ENCODE measurements around the gene SRCIN1. TPM values are rescaled to one million over a fixed set of nuclear protein-coding genes. Genes with fewer than 3 reads are reported as not detected.

Gene SRCIN1
- total and polyA plus RNA-seq, 12 donors = 0.27 to 3.2 (median 1.2) TPM

- no peak for DNase-seq
- peaks cover 0 to 52% (median 23%) of the 10 kb centered on the region in 7 donors for H3K27me3 ChIP-seq
- intact Hi-C loops (cut with DNase I) = no loop called here
Observed at GRCh38 chr17:38617074-38617860, 11.5 kb upstream of the SRCIN1 start.

DNA sequence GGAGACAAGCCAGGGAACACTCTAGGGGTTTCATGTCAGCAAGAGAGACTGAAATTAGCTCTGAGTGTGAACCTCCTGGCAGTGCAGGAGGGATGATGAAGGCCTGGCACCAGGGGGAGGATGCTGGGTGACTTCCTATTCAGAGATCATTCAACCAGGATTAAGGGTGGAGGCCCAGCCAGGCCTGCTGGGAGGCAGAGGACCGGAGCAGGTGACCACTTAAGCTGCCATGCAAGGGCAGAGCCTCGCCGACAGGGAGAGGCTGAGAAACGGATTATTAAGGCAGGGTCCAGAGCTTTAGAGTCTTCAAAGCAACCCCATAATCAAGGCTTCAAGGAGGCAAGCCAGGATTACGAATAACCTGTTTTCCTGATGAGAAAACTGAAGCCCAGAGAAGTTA is 10.6 kb upstream of the SRCIN1 start:
- ATAC-seq (no peak), DNase-seq (no peak)
- Histone ChIP-seq H3K27ac (no peak overlapping the region), H3K36me3 (no peaks in the 10 kb centered on the region), H3K9me3 (peaks cover 0 to 9% (median 5%) of the 10 kb centered on the region in 11 donors), H3K4me3 (no peak overlapping the region), H3K27me3 (peaks cover 0 to 54% (median 26%) of the 10 kb centered on the region in 7 donors), H3K4me1 (no peaks in the 10 kb centered on the region)
- WGBS, 2 donors = 76 to 78% methylated on average over 5 of the region's 5 CpGs
- intact Hi-C loops (cut with DNase I) = no loop called here
- TF ChIP-seq, protein P1, sequence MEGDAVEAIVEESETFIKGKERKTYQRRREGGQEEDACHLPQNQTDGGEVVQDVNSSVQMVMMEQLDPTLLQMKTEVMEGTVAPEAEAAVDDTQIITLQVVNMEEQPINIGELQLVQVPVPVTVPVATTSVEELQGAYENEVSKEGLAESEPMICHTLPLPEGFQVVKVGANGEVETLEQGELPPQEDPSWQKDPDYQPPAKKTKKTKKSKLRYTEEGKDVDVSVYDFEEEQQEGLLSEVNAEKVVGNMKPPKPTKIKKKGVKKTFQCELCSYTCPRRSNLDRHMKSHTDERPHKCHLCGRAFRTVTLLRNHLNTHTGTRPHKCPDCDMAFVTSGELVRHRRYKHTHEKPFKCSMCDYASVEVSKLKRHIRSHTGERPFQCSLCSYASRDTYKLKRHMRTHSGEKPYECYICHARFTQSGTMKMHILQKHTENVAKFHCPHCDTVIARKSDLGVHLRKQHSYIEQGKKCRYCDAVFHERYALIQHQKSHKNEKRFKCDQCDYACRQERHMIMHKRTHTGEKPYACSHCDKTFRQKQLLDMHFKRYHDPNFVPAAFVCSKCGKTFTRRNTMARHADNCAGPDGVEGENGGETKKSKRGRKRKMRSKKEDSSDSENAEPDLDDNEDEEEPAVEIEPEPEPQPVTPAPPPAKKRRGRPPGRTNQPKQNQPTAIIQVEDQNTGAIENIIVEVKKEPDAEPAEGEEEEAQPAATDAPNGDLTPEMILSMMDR (IDR thresholded peaks at IDR 0.05) = no peak

More at GRCh38 chr17:38617074-38617860, 11.5 kb upstream of the SRCIN1 start:
- no peak overlapping the region for H3K4me3 ChIP-seq
- no peaks in the 10 kb centered on the region for H3K4me1 ChIP-seq
- WGBS, 2 donors = 74 to 75% methylated on average over 19 of the region's 19 CpGs
- TF ChIP-seq, protein P1 (IDR thresholded peaks at IDR 0.05) = no peak
- H3K36me3 ChIP-seq = no peaks in the 10 kb centered on the region
- no peak for ATAC-seq
- peaks cover 0 to under 1% (median 0%) of the 10 kb centered on the region in 11 donors for H3K9me3 ChIP-seq
- H3K27ac ChIP-seq = no peak overlapping the region

DNA sequence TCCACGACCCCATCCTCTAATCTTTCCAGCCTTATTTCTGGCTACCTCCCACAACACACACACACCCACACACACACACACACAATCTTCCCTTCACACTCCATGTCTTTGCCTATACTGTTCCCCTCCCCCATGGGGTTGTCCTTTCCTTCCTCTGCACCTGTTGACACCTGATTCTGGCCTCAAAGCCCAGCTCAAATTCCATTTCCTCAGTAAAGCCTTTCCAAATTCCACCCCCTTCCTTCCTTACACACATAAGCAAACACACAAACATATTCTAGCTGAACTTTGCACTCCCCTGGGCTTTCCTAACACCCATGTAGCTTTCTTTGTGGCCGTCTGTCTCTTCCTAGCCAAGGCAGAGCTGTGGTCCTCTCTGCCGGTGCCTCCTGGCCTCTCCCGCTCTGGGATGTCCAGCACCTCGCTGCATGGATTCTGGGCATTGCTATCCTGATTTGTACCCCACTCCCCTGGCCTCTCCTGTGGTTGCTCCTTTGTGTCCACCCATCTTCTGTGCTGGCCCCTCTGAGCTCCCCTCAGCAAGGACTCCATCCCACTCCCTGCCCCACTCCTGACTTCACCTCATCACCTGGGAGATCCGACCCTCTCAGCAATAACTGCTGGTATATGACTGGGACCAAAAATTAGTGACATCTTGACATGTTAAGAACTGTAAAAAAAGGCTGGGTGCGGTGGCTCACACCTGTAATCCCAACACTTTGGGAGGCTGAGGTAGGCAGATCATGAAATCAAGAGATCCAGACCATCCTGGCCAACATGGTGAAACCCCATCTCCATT is 8.4 kb upstream of the SRCIN1 start:
- Histone ChIP-seq H3K27me3 (peaks cover 0 to 54% (median 34%) of the 10 kb centered on the region in 7 donors), H3K27ac (no peak overlapping the region), H3K9me3 (peaks cover 0 to 10% (median 5%) of the 10 kb centered on the region in 11 donors), H3K4me3 (no peak overlapping the region), H3K4me1 (no peaks in the 10 kb centered on the region), H3K36me3 (no peaks in the 10 kb centered on the region)
- TF ChIP-seq, protein P1 (IDR thresholded peaks at IDR 0.05) = no peak
- DNase-seq = no peak
- ATAC-seq = no peak
- WGBS, 2 donors = 74 to 77% methylated on average over 7 of the region's 7 CpGs
- intact Hi-C loops (cut with DNase I) = no loop called here

DNA sequence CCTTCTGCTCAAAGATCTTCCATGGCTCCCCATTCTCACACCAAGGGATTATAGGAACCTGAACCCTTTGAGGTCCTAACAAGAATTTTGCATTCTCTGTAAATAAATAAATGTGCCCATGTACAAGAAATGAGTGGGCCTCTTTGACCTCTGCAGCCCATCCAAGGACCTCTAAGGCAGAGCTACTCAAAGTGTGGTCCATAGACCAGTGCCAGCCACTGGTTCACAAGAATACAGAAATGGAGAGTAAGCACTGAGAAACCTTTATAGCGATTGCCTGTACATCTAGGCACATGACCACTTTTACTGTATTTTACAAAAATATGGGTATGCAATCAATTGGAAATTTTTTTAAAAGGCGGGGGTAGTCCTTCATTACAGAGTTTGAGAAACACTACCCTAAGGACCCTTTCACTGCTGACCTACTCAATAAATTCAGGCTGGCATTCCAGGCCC is 7.8 kb upstream of the SRCIN1 start:
- ATAC-seq = no peak
- 88 to 91% methylated on average over 2 of the region's 2 CpGs for WGBS, 2 donors
- no peaks in the 10 kb centered on the region for H3K36me3 ChIP-seq
- intact Hi-C loops (cut with DNase I) = no loop called here
- peaks cover 0 to 10% (median 5%) of the 10 kb centered on the region in 11 donors for H3K9me3 ChIP-seq
- no peak overlapping the region for H3K4me3 ChIP-seq
- no peak overlapping the region for H3K27ac ChIP-seq
- H3K4me1 ChIP-seq = no peaks in the 10 kb centered on the region
- peaks cover 0 to 59% (median 38%) of the 10 kb centered on the region in 7 donors for H3K27me3 ChIP-seq
- no peak for DNase-seq
- TF ChIP-seq, protein P1 (IDR thresholded peaks at IDR 0.05) = no peak
